B cell (primary cell): ENCODE data around the gene LRRC7. TPM values are rescaled to one million over a fixed set of nuclear protein-coding genes. Genes with fewer than 3 reads are reported as not detected.

Source experiments
- ATAC-seq: fragments of 200-7000 bp; cut with Tn5 transposase; one replicate; pipeline ENCODE4 v1.10.0; 2021; ENCODE audit warnings: low read depth, mild to moderate bottlenecking, moderate number of reproducible peaks, moderate library complexity
- CTCF ChIA-PET: fragments of 350-600 bp; sonication (Branson Sonifier 250); formaldehyde crosslinking; loops from one replicate; lab custom pipeline; 2021; ENCODE audit warnings: antibody characterized with exemption, inconsistent platforms; lab: Charles Lee
- POLR2A ChIA-PET: fragments of 350-600 bp; sonication (Branson Sonifier 250); formaldehyde crosslinking; loops from one replicate; lab custom pipeline; 2021; ENCODE audit warnings: antibody characterized with exemption; lab: Charles Lee
- DNase-seq: peaks from one replicate; pipeline ENCODE4 v3.0.0; 2013
- H2AFZ ChIP-seq: 2 replicates; pipeline ENCODE4 v1.6.1; 2012; ENCODE audit warnings: mild to moderate bottlenecking, low read depth, low read length; ENCODE audit not compliant: insufficient read depth, poor library complexity, severe bottlenecking
- H3K27ac ChIP-seq, 2 donors: 1 replicate in 1 of 2; 2 replicates in 1 of 2; pipeline ENCODE4 v1.5.1; 2012 to 2013; ENCODE audit warnings: low read length in 2 of 2, mild to moderate bottlenecking in 2 of 2, moderate library complexity in 1 of 2
- H3K27me3 ChIP-seq, 4 experiments: fragments of 200-600 bp in 1 of 4; sonication (generic) in 1 of 4; replicated peaks in 1 of 4; 1 replicate in 2 of 4; 2 replicates in 2 of 4; pipeline versions ENCODE4 v1.6.1 to v1.7.0; 2013 to 2016; ENCODE audit warnings: low read length in 3 of 4, mild to moderate bottlenecking in 2 of 4, mixed read lengths in 1 of 4, moderate library complexity in 1 of 4; ENCODE audit not compliant: insufficient read depth in 4 of 4, control insufficient read depth in 3 of 4; ENCODE audit errors: control extremely low read depth in 1 of 4
- H3K36me3 ChIP-seq, 2 experiments: replicated peaks in 1 of 2; 1 replicate in 1 of 2; 2 replicates in 1 of 2; pipeline versions ENCODE4 v1.6.1 to v1.7.1; 2013; ENCODE audit warnings: low read length in 1 of 2; ENCODE audit not compliant: insufficient read depth in 2 of 2, control insufficient read depth in 1 of 2; ENCODE audit errors: control extremely low read depth in 1 of 2, extremely low read depth in 1 of 2
- H3K4me1 ChIP-seq, 2 donors: fragments of 200-600 bp in 1 of 2; sonication (generic) in 1 of 2; 1 replicate in 1 of 2; 2 replicates in 1 of 2; pipeline versions ENCODE4 v1.5.1 to v1.6.1; 2013 to 2017; ENCODE audit warnings: low read length in 2 of 2; ENCODE audit not compliant: control insufficient read depth in 2 of 2, insufficient read depth in 2 of 2
- H3K4me2 ChIP-seq: replicated peaks from 2 replicates; pipeline ENCODE3; 2012; ENCODE audit warnings: mild to moderate bottlenecking, low read depth, low read length; ENCODE audit not compliant: poor library complexity, severe bottlenecking
- H3K4me3 ChIP-seq, 5 experiments: fragments of 200-600 bp in 1 of 5; sonication (generic) in 1 of 5; 1 replicate in 3 of 5; 2 replicates in 2 of 5; pipeline versions ENCODE4 v1.5.1 to v1.7.0; 2011 to 2016; ENCODE audit warnings: low read length in 4 of 5, mild to moderate bottlenecking in 4 of 5, low read depth in 2 of 5, control low read depth in 1 of 5, moderate library complexity in 1 of 5; ENCODE audit not compliant: insufficient read depth in 1 of 5; ENCODE audit errors: control extremely low read depth in 1 of 5, extremely low read depth in 1 of 5
- H3K79me2 ChIP-seq: fragments of 200-600 bp; sonication (generic); one replicate; pipeline ENCODE4 v1.6.0; 2016; ENCODE audit warnings: low read length; ENCODE audit not compliant: control insufficient read depth, insufficient read depth
- H3K9ac ChIP-seq: fragments of 200-600 bp; sonication (generic); 2 replicates; pipeline ENCODE4 v1.6.1; 2017; ENCODE audit warnings: mild to moderate bottlenecking, low read length, moderate library complexity
- H3K9me3 ChIP-seq, 3 donors: one replicate each; pipeline versions ENCODE4 v1.6.1 to v1.7.1; 2013; ENCODE audit warnings: low read length in 2 of 3; ENCODE audit not compliant: control insufficient read depth in 2 of 3, insufficient read depth in 1 of 3; ENCODE audit errors: control extremely low read depth in 1 of 3
- H4K20me1 ChIP-seq: 2 replicates; pipeline ENCODE4 v1.6.0; 2012; ENCODE audit warnings: mild to moderate bottlenecking, low read length; ENCODE audit not compliant: insufficient read depth, control insufficient read depth, poor library complexity, severe bottlenecking
- H3K27ac Mint-ChIP-seq: one replicate; pipeline ENCODE4 v1.8.0; 2021; ENCODE audit warnings: mixed read lengths
- H3K27me3 Mint-ChIP-seq: one replicate; pipeline ENCODE4 v1.8.0; 2021; ENCODE audit warnings: mixed read lengths
- H3K4me1 Mint-ChIP-seq: one replicate; pipeline ENCODE4 v1.8.0; 2021; ENCODE audit warnings: mixed read lengths
- H3K4me3 Mint-ChIP-seq: one replicate; pipeline ENCODE4 v1.8.0; 2021; ENCODE audit warnings: mixed read lengths
- H3K9me3 Mint-ChIP-seq: one replicate; pipeline ENCODE4 v1.8.0; 2022; ENCODE audit warnings: mixed read lengths; ENCODE audit not compliant: insufficient read depth
- EZH2 ChIP-seq: IDR thresholded peaks from 2 replicates; pipeline ENCODE4 v1.6.1; 2012; ENCODE audit warnings: borderline replicate concordance, low read depth, mild to moderate bottlenecking, moderate library complexity, low read length; ENCODE audit not compliant: insufficient read depth, poor library complexity, severe bottlenecking
- WGBS: methylation state at CpG from one replicate; pipeline ENCODE4 v1.1.5; 2013; ENCODE audit warnings: missing lambda C conversion rate; ENCODE audit not compliant: insufficient coverage; 5-methylcytosine and 5-hydroxymethylcytosine counted together
- intact Hi-C: fragments of 100-400 bp; cut with micrococcal nuclease; formaldehyde crosslinking; loops from one replicate; pipeline ENCODE4 v1.10.0; 2022
- polyA plus RNA-seq: library from polyadenylated mRNA; depleted of rRNA; stranded (reverse); fragments of >200 nt; gene quantifications from 2 replicates; pipeline ENCODE4 v1.2.3, GENCODE V29; 2012
- total RNA-seq, 2 donors: library from RNA; stranded (reverse); fragments of 120-200 nt in 1 of 2; gene quantifications; 1 replicate in 1 of 2; 2 replicates in 1 of 2; pipeline versions ENCODE4 v1.2.3 to v1.2.4, GENCODE V29; 2013 to 2022
- TF ChIP-seq, protein P1 (sequence below): fragments of 200-600 bp; IDR thresholded peaks from one replicate; pipeline ENCODE4 v1.8.0; 2022; ENCODE audit warnings: antibody characterized with exemption, mild to moderate bottlenecking

Gene LRRC7
- total and polyA plus RNA-seq, 2 donors (not counting 1 experiment from before 2014, with no cell fraction given) = not detected

DNA sequence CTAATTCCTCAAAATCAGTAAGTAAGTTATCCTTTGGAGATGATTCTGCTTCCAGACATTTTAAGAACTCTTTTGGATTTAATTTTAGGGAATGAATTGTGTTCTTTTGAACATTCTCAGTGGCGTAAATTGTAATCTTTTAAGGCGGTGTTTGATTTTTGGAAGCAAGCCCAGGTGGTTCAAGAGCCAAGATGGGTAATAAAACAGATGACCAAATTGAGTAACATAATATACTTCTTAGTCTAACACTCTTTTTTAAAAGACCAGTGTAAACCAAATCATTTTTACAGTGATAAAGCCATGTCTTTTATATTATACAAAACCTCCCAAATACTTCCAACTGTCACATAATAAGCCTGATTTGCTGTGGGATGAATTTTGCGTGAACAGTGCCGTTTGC lies 503.9 kb downstream of the LRRC7 start:
- Histone ChIP-seq H2AFZ (no peak overlapping the region), H3K4me2 (no peak overlapping the region), H3K4me3 (no peak overlapping the region), H4K20me1 (no peaks in the 10 kb centered on the region), H3K27ac (no peak overlapping the region), H3K9me3 (no peaks in the 10 kb centered on the region), H3K36me3 (no peaks in the 10 kb centered on the region), H3K27me3 (no peaks in the 10 kb centered on the region), H3K4me1 (no peaks in the 10 kb centered on the region), H3K9ac (no peak overlapping the region), H3K79me2 (no peaks in the 10 kb centered on the region)
- ChIA-PET CTCF (no interaction called here), POLR2A (no interaction called here)
- TF ChIP-seq, protein P1, sequence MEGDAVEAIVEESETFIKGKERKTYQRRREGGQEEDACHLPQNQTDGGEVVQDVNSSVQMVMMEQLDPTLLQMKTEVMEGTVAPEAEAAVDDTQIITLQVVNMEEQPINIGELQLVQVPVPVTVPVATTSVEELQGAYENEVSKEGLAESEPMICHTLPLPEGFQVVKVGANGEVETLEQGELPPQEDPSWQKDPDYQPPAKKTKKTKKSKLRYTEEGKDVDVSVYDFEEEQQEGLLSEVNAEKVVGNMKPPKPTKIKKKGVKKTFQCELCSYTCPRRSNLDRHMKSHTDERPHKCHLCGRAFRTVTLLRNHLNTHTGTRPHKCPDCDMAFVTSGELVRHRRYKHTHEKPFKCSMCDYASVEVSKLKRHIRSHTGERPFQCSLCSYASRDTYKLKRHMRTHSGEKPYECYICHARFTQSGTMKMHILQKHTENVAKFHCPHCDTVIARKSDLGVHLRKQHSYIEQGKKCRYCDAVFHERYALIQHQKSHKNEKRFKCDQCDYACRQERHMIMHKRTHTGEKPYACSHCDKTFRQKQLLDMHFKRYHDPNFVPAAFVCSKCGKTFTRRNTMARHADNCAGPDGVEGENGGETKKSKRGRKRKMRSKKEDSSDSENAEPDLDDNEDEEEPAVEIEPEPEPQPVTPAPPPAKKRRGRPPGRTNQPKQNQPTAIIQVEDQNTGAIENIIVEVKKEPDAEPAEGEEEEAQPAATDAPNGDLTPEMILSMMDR = no peak
- TF ChIP-seq EZH2 = no peak
- H3K4me3 Mint-ChIP-seq = no peak overlapping the region
- H3K27ac Mint-ChIP-seq = no peak overlapping the region
- intact Hi-C loops = no loop called here
- H3K27me3 Mint-ChIP-seq = no peaks in the 10 kb centered on the region
- ATAC-seq (no peak), DNase-seq (no peak)
- H3K4me1 Mint-ChIP-seq = no peaks in the 10 kb centered on the region
- WGBS = no CpG with 5 or more reads among the region's 4 CpGs
- peaks cover 2% of the 10 kb centered on the region for H3K9me3 Mint-ChIP-seq

DNA sequence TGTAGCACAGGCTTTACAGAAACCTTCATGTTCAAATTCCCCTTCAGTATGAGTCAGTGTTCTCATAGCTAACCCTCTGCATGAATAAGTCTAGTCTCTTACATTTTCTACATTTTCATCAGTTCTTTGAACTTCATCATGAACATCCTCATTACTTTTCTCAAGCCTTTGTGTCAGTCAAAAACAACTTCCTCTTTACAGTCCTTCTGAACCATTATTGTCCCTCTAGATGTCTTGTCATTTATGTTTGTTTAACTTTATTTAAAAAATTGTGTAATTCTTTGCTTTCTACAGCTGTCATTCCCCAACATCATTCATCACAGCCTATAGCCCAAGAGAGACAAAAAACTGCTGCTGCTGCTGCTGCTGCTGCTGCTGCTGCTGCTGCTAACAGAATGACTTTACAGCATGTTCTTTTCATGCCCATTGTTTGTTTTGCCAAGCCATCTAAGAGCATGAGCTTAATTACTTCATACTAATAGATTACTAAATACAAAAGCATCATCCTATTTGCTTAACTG lies 504.6 kb downstream of the LRRC7 start:
- TF ChIP-seq, protein P1 = no peak
- no peak for TF ChIP-seq EZH2
- H3K4me3 ChIP-seq = no peak overlapping the region
- intact Hi-C loops = no loop called here
- DNase-seq = no peak
- H3K4me3 Mint-ChIP-seq = no peak overlapping the region
- no peaks in the 10 kb centered on the region for H3K36me3 ChIP-seq
- peaks cover 2% of the 10 kb centered on the region for H3K9me3 Mint-ChIP-seq
- no peaks in the 10 kb centered on the region for H3K9me3 ChIP-seq
- H4K20me1 ChIP-seq = no peaks in the 10 kb centered on the region
- POLR2A ChIA-PET = no interaction called here
- no peak for ATAC-seq
- no peak overlapping the region for H3K27ac Mint-ChIP-seq
- no peaks in the 10 kb centered on the region for H3K4me1 Mint-ChIP-seq
- no peaks in the 10 kb centered on the region for H3K27me3 ChIP-seq
- no peak overlapping the region for H2AFZ ChIP-seq
- H3K9ac ChIP-seq = no peak overlapping the region
- no peak overlapping the region for H3K27ac ChIP-seq
- H3K79me2 ChIP-seq = no peaks in the 10 kb centered on the region
- H3K4me1 ChIP-seq = no peaks in the 10 kb centered on the region
- no peaks in the 10 kb centered on the region for H3K27me3 Mint-ChIP-seq
- CTCF ChIA-PET = no interaction called here
- no peak overlapping the region for H3K4me2 ChIP-seq
